Skin epidermis (tissue), 12 donors: Measurements from ENCODE around the gene UEVLD.

Experiments used
- H3K27ac ChIP-seq, 21 experiments: fragments of 200-600 bp; sonication (generic) in 11 of 21; one replicate each; pipeline ENCODE4 v1.5.0; 2020; ENCODE audit warnings: mild to moderate bottlenecking in 3 of 21, inconsistent platforms in 2 of 21, moderate library complexity in 2 of 21
- H3K4me3 ChIP-seq, 7 experiments: fragments of 200-600 bp; sonication (generic) in 2 of 7; one replicate each; pipeline ENCODE4 v1.5.0; 2020; ENCODE audit warnings: inconsistent platforms in 2 of 7, mild to moderate bottlenecking in 2 of 7, moderate library complexity in 1 of 7

UEVLD gene

GRCh38 chr11:18588297-18589252 lies at the start of gene UEVLD:
UEVLD (minus strand) TSS chr11:18588734; CDS start chr11:18588654, 80 bp downstream.
- peak within 1 kb of the TSS; percentile 70 to 98 (median 87) for H3K4me3 ChIP-seq
- H3K27ac ChIP-seq = peak within 1 kb of the TSS; percentile 78 to 94 (median 88)

GRCh38 chr11:18634140-18635032 lies 45.9 kb upstream of the UEVLD start, which contains the start of gene SPTY2D1:
SPTY2D1 (minus strand) TSS chr11:18634342; CDS start chr11:18634257, 85 bp downstream.
- Histone ChIP-seq H3K4me3 (peak within 1 kb of the TSS; percentile 56 to 93 (median 80)), H3K27ac (peak within 1 kb of the TSS; percentile 64 to 98 (median 94))

- H3K27ac ChIP-seq = peak overlapping the region; percentile 57 to 98 (median 94)
- peak overlapping the region; percentile 56 to 93 (median 80) for H3K4me3 ChIP-seq
These were observed 45.0 kb upstream of the UEVLD start for GRCh38 chr11:18633256-18634139.

GRCh38 chr11:18632841-18633240 lies 44.3 kb upstream of the UEVLD start:
- Histone ChIP-seq H3K27ac (peak overlapping the region in 2 of 21 experiments; percentile 94 to 97), H3K4me3 (peak overlapping the region in 5 of 7 experiments; percentile 65 to 93 (median 92))

- H3K27ac ChIP-seq = no peak overlapping the region
- H3K4me3 ChIP-seq = no peak overlapping the region
These were observed 35.6 kb upstream of the UEVLD start for GRCh38 chr11:18624161-18624560.

GRCh38 chr11:18623707-18624106 lies 35.2 kb upstream of the UEVLD start:
- Histone ChIP-seq H3K4me3 (no peak overlapping the region), H3K27ac (no peak overlapping the region)

- peak overlapping the region in 10 of 21 experiments; percentile 5 to 64 (median 25) for H3K27ac ChIP-seq
- no peak overlapping the region for H3K4me3 ChIP-seq
These were observed 29.9 kb upstream of the UEVLD start for GRCh38 chr11:18618342-18619025.

GRCh38 chr11:18617688-18618341 lies 29.3 kb upstream of the UEVLD start:
- Histone ChIP-seq H3K4me3 (no peak overlapping the region), H3K27ac (peak overlapping the region in 11 of 21 experiments; percentile 5 to 64 (median 25))

GRCh38 chr11:18615628-18616392 lies 27.3 kb upstream of the UEVLD start:
- Histone ChIP-seq H3K4me3 (no peak overlapping the region), H3K27ac (peak overlapping the region in 2 of 21 experiments; percentile 37 to 57)

- Histone ChIP-seq H3K4me3 (no peak overlapping the region), H3K27ac (no peak overlapping the region)
These were observed 26.1 kb upstream of the UEVLD start for GRCh38 chr11:18614667-18615066.

- no peak overlapping the region for H3K27ac ChIP-seq
These were observed 23.9 kb upstream of the UEVLD start for GRCh38 chr11:18612394-18612793.

GRCh38 chr11:18611196-18611595 lies 22.7 kb upstream of the UEVLD start:
- Histone ChIP-seq H3K4me3 (no peak overlapping the region), H3K27ac (no peak overlapping the region)

More at GRCh38 chr11:18612394-18612793, 23.9 kb upstream of the UEVLD start:
- no peak overlapping the region for H3K4me3 ChIP-seq

GRCh38 chr11:18608376-18608775 lies 19.8 kb upstream of the UEVLD start:
- H3K27ac ChIP-seq = no peak overlapping the region
- H3K4me3 ChIP-seq = no peak overlapping the region

GRCh38 chr11:18600915-18601569 lies 12.5 kb upstream of the UEVLD start:
- no peak overlapping the region for H3K4me3 ChIP-seq
- no peak overlapping the region for H3K27ac ChIP-seq

GRCh38 chr11:18599739-18600230 lies 11.3 kb upstream of the UEVLD start, which contains the start of gene MISFA:
MISFA (plus strand) TSS chr11:18599789; CDS start chr11:18599929, 140 bp downstream.
- no peak within 1 kb of the TSS for H3K27ac ChIP-seq
- no peak within 1 kb of the TSS for H3K4me3 ChIP-seq

- H3K27ac ChIP-seq = peak overlapping the region in 10 of 21 experiments; percentile 25 to 66 (median 40)
- no peak overlapping the region for H3K4me3 ChIP-seq
These were observed 6.6 kb upstream of the UEVLD start for GRCh38 chr11:18594999-18595749.
